T1000 (cell line): Measurements from ENCODE around the gene GPC3.

Experiments
- DNase-seq: peaks from one replicate; lab custom pipeline; 2025; ENCODE audit warnings: mixed read lengths; lab: John Stamatoyannopoulos, UW

The GPC3 gene

GRCh38 chrX:133681897-133682296 is 303.5 kb downstream of the GPC3 start:
- no peak for DNase-seq

GRCh38 chrX:133681421-133681820 is 304.0 kb downstream of the GPC3 start:
- DNase-seq, result no peak

DNA sequence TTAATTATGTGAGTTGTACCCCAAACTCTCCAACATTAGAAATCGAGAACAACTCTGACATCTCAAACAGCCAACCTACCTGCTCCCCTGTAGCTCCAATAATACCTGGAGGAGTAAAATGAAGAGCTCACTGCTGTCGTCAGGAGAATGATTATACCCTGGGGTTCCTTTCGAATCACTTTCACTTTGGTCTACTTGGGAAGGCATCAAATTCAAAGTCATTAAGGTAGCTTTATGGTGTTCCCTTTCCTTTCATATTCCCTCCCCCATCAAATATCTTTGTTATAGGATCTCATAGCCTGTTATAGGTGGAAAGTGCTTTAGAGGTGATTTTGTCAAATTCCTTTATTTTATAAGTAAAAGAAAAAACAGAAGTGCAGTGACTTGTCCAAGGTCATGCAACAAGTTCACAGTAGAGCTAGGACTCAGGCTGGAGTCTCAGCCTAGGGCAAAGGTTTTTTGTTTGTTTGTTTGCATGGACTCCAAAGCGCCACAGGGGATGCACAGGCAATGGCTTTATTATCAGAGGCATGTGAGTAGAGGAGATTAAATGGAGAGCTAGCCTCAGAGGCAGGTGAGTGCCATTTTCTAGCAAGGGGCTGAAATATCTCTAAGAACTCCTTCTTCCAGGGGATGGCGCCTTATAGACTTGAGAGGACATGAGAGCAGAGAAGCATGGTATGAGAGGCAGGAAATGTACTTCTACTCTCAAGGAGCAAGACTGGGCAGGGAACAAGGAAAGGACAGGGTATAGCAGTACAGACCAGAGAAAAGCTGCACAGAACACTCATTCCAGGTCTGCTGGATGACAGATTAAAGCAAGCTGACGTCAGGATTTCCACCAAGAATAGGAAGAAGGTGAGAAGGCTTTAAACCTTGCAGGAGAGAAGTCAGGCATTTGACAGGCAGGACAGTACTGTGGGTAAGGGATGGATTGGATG is 308.0 kb downstream of the GPC3 start:
- no peak for DNase-seq

DNA sequence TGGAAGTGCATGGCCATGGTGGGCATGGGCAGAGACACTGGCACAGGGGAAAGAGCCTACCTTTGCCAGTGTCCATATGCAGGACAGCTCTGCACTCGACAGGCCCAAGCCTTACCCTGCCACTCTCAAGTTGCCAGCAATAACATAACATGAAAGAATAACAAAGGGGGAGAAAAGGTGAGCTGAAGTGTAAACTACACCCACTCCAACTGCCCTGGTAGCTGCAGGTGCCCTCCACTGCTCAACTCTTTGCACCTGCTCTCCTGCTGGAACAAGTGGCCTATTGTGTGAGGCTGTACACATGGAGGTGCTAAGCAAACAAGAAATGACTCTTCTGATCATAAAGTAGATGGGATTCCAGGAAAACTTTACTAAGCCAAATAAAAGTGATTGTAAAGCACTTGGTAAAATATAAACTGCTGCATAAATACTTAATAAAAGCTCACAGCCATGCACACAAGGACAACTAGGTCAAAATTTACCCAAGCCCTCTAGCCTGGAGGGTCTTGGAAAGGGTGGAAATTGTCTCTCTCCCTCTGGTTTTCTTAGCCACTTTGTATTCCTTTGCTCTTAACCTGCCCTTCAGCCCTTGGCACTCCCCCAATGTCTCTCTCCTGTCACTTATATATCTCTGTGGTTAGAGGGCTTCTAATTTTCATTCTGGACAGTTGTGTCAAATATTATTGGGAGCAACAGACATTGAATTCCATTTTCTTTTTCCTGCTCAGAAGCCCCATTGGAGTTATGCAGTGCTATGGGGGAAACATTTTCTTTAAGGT is 308.9 kb downstream of the GPC3 start:
- no peak for DNase-seq

- DNase-seq, result no peak
Observed at GRCh38 chrX:133674726-133675470, 310.5 kb downstream of the GPC3 start.

- no peak for DNase-seq
Observed at GRCh38 chrX:133670383-133670782, 315.0 kb downstream of the GPC3 start.

- DNase-seq, result no peak
Observed at GRCh38 chrX:133669214-133669613, 316.2 kb downstream of the GPC3 start.

DNA sequence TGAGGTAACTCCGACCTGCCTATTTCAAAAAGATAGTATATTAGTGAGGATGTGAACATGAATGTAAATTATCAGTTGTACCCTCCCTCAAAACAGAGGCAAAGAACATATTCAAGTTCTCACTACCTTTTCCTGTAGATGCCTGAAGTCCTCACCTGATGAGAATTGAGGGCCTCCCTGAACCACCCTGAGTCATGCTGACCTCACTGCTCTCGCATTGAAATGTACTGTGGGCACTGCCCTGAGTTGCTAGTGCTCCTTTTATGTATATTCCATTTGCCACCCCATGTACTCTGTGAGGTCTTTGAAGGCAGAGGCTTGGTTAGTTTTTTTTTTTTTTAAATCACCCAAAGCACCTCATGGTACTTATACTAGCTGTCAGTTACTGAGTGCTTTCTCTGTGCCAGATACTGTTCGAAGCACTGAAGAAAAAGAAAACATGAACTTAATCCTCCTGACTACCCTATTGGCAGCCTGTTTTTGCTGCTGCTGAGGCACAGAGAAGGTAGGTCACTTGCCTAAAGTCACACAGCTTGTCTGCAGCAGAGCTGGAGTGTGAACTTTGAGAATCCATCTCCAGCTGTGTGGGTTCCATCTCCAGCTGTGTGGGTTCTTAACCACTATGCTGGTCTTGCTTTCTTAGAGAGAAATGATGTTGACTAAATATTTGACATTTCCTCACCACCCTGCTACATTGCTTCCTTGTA is 317.0 kb downstream of the GPC3 start:
- DNase-seq, result no peak

DNA sequence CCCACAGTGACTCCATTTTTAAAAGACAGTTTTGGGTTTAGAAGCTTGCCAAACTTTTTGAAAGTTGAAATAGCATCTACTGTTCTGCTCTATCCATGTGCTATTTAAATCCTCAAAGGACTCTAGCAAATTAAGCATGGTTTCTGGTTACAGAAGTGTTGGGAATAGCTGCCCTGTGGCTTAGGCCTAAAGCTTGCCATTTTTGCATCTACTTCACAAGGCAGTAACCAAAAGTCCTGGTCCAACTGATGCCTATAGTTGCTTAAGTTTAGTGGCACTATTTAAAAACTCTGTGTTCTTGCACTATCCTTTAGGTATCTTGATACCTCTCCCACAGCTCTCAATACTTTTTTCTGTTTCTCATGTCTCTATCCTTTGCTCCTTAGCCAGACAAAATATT is 319.1 kb downstream of the GPC3 start:
- DNase-seq, result no peak

GRCh38 chrX:133661962-133662839 is 323.2 kb downstream of the GPC3 start:
- no peak for DNase-seq

- no peak for DNase-seq
Observed at GRCh38 chrX:133660281-133660680, 325.1 kb downstream of the GPC3 start.

DNA sequence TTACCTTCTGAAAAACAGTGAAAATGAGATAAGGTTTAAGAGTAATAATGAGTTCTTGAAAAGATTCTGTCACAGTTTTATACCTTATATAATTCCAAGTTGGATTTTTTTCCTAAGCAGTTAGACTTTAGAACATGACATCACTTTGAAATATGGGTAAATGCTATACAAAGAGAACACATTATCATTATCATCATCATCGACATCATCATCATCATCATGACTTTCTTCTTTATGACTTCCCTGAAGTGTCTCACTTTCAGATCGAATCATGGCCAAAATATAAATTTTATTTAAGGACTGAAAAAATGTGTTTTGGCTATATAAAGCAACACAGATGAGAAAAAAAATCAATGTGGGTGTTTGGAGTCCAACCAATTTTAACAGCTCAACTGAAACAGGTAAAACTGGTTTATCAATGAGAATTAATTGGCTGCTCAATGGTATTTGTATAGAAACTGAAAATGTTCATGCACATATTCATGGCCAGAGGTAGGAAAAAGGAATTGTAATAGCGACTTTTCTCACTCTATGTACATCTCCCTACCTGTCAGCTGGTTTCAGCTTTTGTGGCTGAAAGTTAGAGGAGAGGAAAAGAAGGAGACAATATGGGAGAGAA is 327.0 kb downstream of the GPC3 start:
- DNase-seq, result no peak

DNA sequence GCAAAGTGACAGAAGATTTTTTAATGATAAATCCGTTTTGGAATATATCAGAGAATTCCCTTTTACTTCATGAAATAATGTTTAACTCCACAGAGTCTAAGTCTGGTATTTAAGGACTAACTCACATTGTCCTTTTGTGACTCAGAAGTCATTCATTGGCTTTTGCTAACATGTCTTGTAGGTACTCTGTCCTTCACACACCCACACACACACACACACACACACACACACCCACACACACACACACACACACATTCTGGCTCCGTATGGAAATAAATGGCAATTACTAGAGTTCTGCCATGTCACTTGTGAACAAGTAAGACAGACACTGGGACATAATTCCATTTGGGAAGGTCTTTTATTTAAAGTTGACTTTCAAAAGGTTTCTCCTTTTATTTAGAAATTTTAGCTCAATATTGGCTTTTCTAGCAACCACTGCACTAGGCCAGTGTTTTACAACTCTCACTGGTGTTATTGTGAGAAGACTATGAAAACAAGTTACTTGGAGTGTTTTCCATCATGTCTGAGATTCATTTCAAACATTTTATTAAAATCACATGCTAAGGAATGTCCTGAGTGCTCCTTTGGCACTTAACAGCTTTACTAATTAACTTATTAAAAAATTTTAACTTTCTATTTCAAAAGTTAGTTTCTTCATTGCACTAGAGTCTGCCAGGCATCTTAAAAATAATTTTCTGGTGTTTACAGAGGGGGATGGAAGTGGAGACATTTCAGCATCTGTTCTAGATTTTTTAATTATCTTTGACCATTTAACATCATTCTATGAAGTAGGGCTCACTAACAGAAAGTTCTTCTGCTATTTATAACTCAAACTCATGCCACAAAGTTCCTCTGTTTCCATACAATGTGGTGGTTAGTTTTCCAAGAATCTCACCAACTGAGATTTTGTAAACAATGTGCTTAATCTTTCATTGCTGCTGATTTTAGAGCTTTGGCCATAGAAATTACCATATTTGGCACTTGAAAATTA is 329.8 kb downstream of the GPC3 start:
- DNase-seq, result no peak

GRCh38 chrX:133654811-133655210 is 330.6 kb downstream of the GPC3 start:
- no peak for DNase-seq

- DNase-seq, result no peak
Observed at GRCh38 chrX:133653358-133653757, 332.0 kb downstream of the GPC3 start.

DNA sequence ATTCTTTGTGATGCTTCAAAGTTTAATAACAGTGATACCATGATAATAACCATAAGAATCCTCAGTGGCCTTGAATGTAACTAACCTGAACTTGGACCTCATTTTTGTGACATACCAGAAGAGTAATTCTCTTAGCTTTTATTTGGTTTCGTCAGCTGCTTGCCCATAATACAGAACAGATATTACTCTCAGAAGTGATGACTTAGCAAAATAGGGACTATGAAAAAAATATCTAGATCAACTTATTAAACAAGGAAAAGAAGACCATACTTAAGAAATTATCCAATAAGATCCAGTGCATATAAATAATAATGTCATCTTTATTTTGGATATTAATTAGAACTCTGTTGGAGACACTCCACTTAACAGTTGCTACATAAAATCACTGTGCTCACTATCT is 333.2 kb downstream of the GPC3 start:
- no peak for DNase-seq

DNA sequence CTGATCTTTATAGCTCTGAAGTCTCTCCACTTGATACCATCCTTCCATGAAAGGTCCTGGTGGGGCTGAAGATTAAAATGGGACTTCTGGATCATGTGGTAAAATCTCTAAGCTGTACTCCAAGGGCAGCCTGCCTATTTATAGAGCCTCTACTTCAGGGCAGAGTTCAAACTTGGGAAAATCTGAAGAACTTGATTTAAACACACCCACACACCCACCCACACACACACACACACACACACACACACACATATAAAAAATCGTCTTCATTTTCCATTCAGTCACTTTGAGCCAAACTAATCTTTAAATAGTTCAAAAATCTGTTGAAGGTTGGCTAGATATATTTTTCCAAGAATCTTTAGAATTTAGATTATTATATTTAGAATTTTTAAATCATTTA is 335.2 kb downstream of the GPC3 start:
- no peak for DNase-seq

DNA sequence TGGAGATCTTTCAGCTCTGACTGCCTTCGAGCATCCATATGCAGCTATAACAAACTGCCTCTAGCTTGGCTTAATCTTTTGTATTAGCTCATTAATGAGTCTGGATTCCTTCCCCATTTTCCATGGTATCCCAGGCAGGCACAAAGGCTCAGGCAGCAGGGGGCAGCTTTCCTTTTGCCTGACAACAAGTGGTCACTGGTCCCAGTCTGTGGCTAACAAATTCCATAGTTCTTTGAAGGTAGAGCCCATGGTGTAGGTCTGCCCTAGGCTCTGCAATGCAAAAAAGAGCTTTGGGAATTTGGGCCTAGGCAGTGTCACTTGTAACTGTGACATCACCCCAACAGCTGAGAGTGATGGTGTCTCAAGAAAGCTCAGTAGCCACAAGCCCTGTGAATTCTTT is 335.7 kb downstream of the GPC3 start:
- no peak for DNase-seq

DNA sequence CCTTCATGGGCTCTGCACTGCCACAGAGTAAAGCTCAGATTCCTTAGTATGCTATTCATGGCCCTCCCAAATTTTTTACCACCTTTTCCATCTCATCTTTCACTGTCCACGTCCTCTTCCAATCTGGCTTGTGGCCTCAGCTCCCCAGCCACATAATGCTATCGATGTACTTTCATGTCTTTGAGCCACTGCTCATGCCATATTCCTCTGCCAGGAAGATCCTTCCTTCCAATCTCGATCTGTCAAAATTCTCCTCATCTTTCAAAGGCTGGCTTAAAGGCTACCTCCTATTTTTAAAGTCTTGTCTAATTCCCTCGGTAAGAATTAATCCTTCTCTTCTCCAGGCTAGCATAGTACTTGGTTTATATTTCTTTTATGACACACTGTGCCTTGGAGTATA is 336.8 kb downstream of the GPC3 start:
- no peak for DNase-seq
